Measurements from ENCODE around the gene CTNND2.

The CTNND2 gene

GRCh38 chr5:11311731-11312130, 592.5 kb downstream of the CTNND2 start:
- TF ChIP-seq EZH2phosphoT487 (IDR thresholded peaks at IDR 0.05; ENCODE audit: borderline replicate concordance, low read length) = no peak
- TF ChIP-seq CTCF (IDR thresholded peaks at IDR 0.05; ENCODE audit: low read depth, low read length, poor library complexity, severe bottlenecking) = no peak

GRCh38 chr5:11311272-11311671, 593.0 kb downstream of the CTNND2 start:
- no peaks in the 10 kb centered on the region for H3K79me2 ChIP-seq (ENCODE audit: control insufficient read depth, low read length)
- H3K4me2 ChIP-seq (ENCODE audit: low read length) = no peak overlapping the region
- H4K20me1 ChIP-seq (ENCODE audit: control insufficient read depth, insufficient read depth, low read depth, low read length) = no peaks in the 10 kb centered on the region
- no peaks in the 10 kb centered on the region for H3K9me3 ChIP-seq (ENCODE audit: control insufficient read depth, insufficient read depth, low read length)
- no peaks in the 10 kb centered on the region for H3K9me2 ChIP-seq (replicated peaks; ENCODE audit: control insufficient read depth, low read length)
- no peak overlapping the region for H3K27ac ChIP-seq (ENCODE audit: low read depth, low read length)
- no peaks in the 10 kb centered on the region for H3K36me3 ChIP-seq (ENCODE audit: control insufficient read depth, low read length)
- no peaks in the 10 kb centered on the region for H3K4me1 ChIP-seq (ENCODE audit: control insufficient read depth, low read length)
- no peaks in the 10 kb centered on the region for H3F3A ChIP-seq (ENCODE audit: control insufficient read depth, insufficient read depth)
- TF ChIP-seq EZH2phosphoT487 (IDR thresholded peaks at IDR 0.05; ENCODE audit: borderline replicate concordance, low read length) (no peak), CTCF (IDR thresholded peaks at IDR 0.05; ENCODE audit: low read depth, low read length, poor library complexity, severe bottlenecking) (no peak)
- no peaks in the 10 kb centered on the region for H3K27me3 ChIP-seq (ENCODE audit: control insufficient read depth, low read length)
- H3K4me3 ChIP-seq (ENCODE audit: low read length) = no peak overlapping the region

More at GRCh38 chr5:11311731-11312130, 592.5 kb downstream of the CTNND2 start:
- no peaks in the 10 kb centered on the region for H3K36me3 ChIP-seq (ENCODE audit: control insufficient read depth, low read length)
- no peaks in the 10 kb centered on the region for H3K79me2 ChIP-seq (ENCODE audit: control insufficient read depth, low read length)
- no peak overlapping the region for H3K27ac ChIP-seq (ENCODE audit: low read depth, low read length)
- no peaks in the 10 kb centered on the region for H3K9me2 ChIP-seq (replicated peaks; ENCODE audit: control insufficient read depth, low read length)
- H3K4me3 ChIP-seq (ENCODE audit: low read length) = no peak overlapping the region
- H3K27me3 ChIP-seq (ENCODE audit: control insufficient read depth, low read length) = no peaks in the 10 kb centered on the region
- H3K4me2 ChIP-seq (ENCODE audit: low read length) = no peak overlapping the region
- H4K20me1 ChIP-seq (ENCODE audit: control insufficient read depth, insufficient read depth, low read depth, low read length) = no peaks in the 10 kb centered on the region
- no peaks in the 10 kb centered on the region for H3K9me3 ChIP-seq (ENCODE audit: control insufficient read depth, insufficient read depth, low read length)
- H3K4me1 ChIP-seq (ENCODE audit: control insufficient read depth, low read length) = no peaks in the 10 kb centered on the region
- H3F3A ChIP-seq (ENCODE audit: control insufficient read depth, insufficient read depth) = no peaks in the 10 kb centered on the region

- no peaks in the 10 kb centered on the region for H4K20me1 ChIP-seq (ENCODE audit: control insufficient read depth, insufficient read depth, low read depth, low read length)
- no peak overlapping the region for H3K4me3 ChIP-seq (ENCODE audit: low read length)
- no peaks in the 10 kb centered on the region for H3K27me3 ChIP-seq (ENCODE audit: control insufficient read depth, low read length)
- no peaks in the 10 kb centered on the region for H3K9me3 ChIP-seq (ENCODE audit: control insufficient read depth, insufficient read depth, low read length)
- H3K36me3 ChIP-seq (ENCODE audit: control insufficient read depth, low read length) = no peaks in the 10 kb centered on the region
- no peaks in the 10 kb centered on the region for H3K4me1 ChIP-seq (ENCODE audit: control insufficient read depth, low read length)
- H3K9me2 ChIP-seq (replicated peaks; ENCODE audit: control insufficient read depth, low read length) = no peaks in the 10 kb centered on the region
- no peak overlapping the region for H3K4me2 ChIP-seq (ENCODE audit: low read length)
- no peaks in the 10 kb centered on the region for H3K79me2 ChIP-seq (ENCODE audit: control insufficient read depth, low read length)
- TF ChIP-seq EZH2phosphoT487 (IDR thresholded peaks at IDR 0.05; ENCODE audit: borderline replicate concordance, low read length) = no peak
- TF ChIP-seq CTCF (IDR thresholded peaks at IDR 0.05; ENCODE audit: low read depth, low read length, poor library complexity, severe bottlenecking) = no peak
- no peak overlapping the region for H3K27ac ChIP-seq (ENCODE audit: low read depth, low read length)
- H3F3A ChIP-seq (ENCODE audit: control insufficient read depth, insufficient read depth) = no peaks in the 10 kb centered on the region
Observed at GRCh38 chr5:11310158-11310557, 594.1 kb downstream of the CTNND2 start.

- no peaks in the 10 kb centered on the region for H3K79me2 ChIP-seq (ENCODE audit: control insufficient read depth, low read length)
- TF ChIP-seq CTCF (IDR thresholded peaks at IDR 0.05; ENCODE audit: low read depth, low read length, poor library complexity, severe bottlenecking) (no peak), EZH2phosphoT487 (IDR thresholded peaks at IDR 0.05; ENCODE audit: borderline replicate concordance, low read length) (no peak)
- no peaks in the 10 kb centered on the region for H3F3A ChIP-seq (ENCODE audit: control insufficient read depth, insufficient read depth)
- H3K36me3 ChIP-seq (ENCODE audit: control insufficient read depth, low read length) = no peaks in the 10 kb centered on the region
- H4K20me1 ChIP-seq (ENCODE audit: control insufficient read depth, insufficient read depth, low read depth, low read length) = no peaks in the 10 kb centered on the region
- no peak overlapping the region for H3K27ac ChIP-seq (ENCODE audit: low read depth, low read length)
- H3K27me3 ChIP-seq (ENCODE audit: control insufficient read depth, low read length) = no peaks in the 10 kb centered on the region
- H3K9me2 ChIP-seq (replicated peaks; ENCODE audit: control insufficient read depth, low read length) = no peaks in the 10 kb centered on the region
- H3K9me3 ChIP-seq (ENCODE audit: control insufficient read depth, insufficient read depth, low read length) = no peaks in the 10 kb centered on the region
- H3K4me3 ChIP-seq (ENCODE audit: low read length) = no peak overlapping the region
- H3K4me2 ChIP-seq (ENCODE audit: low read length) = no peak overlapping the region
- H3K4me1 ChIP-seq (ENCODE audit: control insufficient read depth, low read length) = no peaks in the 10 kb centered on the region
Observed at GRCh38 chr5:11306365-11306764, 597.9 kb downstream of the CTNND2 start.

Data from DOHH2 (cell line).